IPS-18a (cell line): ENCODE measurements around the gene CDC14A.
"Not testable (repeated sequence)": the region's sequence is repeated elsewhere in the genome, so short reads cannot be mapped to it uniquely, and the experiment has no call there.

Experiments used
- H3K27ac ChIP-seq: one replicate; pipeline ENCODE4 v1.5.1; 2013; ENCODE audit warnings: low read length
- H3K27me3 ChIP-seq: one replicate; pipeline ENCODE4 v1.6.1; 2013; ENCODE audit warnings: mild to moderate bottlenecking, low read length; ENCODE audit not compliant: control insufficient read depth, insufficient read depth
- H3K36me3 ChIP-seq: one replicate; pipeline ENCODE4 v1.6.1; 2013; ENCODE audit warnings: low read depth, low read length; ENCODE audit not compliant: control insufficient read depth
- H3K4me1 ChIP-seq: one replicate; pipeline ENCODE4 v1.6.1; 2013; ENCODE audit warnings: low read depth, low read length; ENCODE audit not compliant: control insufficient read depth
- H3K4me3 ChIP-seq: one replicate; pipeline ENCODE4 v1.5.1; 2013; ENCODE audit warnings: low read length
- H3K9ac ChIP-seq: one replicate; pipeline ENCODE4 v1.6.1; 2013; ENCODE audit warnings: mild to moderate bottlenecking, low read length, moderate library complexity
- H3K9me3 ChIP-seq: one replicate; pipeline ENCODE4 v1.6.1; 2013; ENCODE audit warnings: low read depth, low read length; ENCODE audit not compliant: control insufficient read depth

The CDC14A gene

DNA sequence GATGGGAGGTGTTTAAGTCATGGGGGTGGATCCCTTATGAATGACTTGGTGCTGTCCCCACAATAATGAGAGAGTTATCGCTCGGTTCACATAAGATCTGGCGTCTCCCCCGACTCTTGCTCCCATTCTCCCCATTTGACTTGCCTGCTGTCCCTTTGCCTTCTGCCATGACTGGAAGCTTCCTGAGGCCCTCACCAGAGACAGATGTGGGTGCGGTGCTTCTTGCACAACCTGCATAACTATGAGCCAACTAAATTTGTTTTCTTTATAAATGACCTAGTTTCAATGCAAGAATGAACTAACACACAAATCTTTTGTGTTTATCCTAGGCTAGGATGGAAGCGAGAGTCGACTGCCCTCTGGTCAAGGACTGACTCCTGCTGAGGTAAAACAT lies 31.2 kb upstream of the CDC14A start:
- no peak overlapping the region for H3K27ac ChIP-seq
- H3K4me3 ChIP-seq = no peak overlapping the region
- H3K27me3 ChIP-seq = no peaks in the 10 kb centered on the region
- peaks cover 12% of the 10 kb centered on the region for H3K4me1 ChIP-seq
- H3K36me3 ChIP-seq = no peaks in the 10 kb centered on the region
- peaks cover 5% of the 10 kb centered on the region for H3K9me3 ChIP-seq
- H3K9ac ChIP-seq = no peak overlapping the region

- no peaks in the 10 kb centered on the region for H3K27me3 ChIP-seq
- no peak overlapping the region for H3K9ac ChIP-seq
- H3K4me3 ChIP-seq = no peak overlapping the region
- peaks cover 12% of the 10 kb centered on the region for H3K4me1 ChIP-seq
- no peak overlapping the region for H3K27ac ChIP-seq
- H3K36me3 ChIP-seq = no peaks in the 10 kb centered on the region
- peaks cover 5% of the 10 kb centered on the region for H3K9me3 ChIP-seq
Observed at GRCh38 chr1:100321506-100321905, 30.8 kb upstream of the CDC14A start.

- H3K9ac ChIP-seq = no peak overlapping the region
- H3K4me1 ChIP-seq = peaks cover 12% of the 10 kb centered on the region
- H3K36me3 ChIP-seq = no peaks in the 10 kb centered on the region
- no peak overlapping the region for H3K27ac ChIP-seq
- no peaks in the 10 kb centered on the region for H3K27me3 ChIP-seq
- no peak overlapping the region for H3K4me3 ChIP-seq
- peaks cover 5% of the 10 kb centered on the region for H3K9me3 ChIP-seq
Observed at GRCh38 chr1:100322436-100323211, 29.7 kb upstream of the CDC14A start.

DNA sequence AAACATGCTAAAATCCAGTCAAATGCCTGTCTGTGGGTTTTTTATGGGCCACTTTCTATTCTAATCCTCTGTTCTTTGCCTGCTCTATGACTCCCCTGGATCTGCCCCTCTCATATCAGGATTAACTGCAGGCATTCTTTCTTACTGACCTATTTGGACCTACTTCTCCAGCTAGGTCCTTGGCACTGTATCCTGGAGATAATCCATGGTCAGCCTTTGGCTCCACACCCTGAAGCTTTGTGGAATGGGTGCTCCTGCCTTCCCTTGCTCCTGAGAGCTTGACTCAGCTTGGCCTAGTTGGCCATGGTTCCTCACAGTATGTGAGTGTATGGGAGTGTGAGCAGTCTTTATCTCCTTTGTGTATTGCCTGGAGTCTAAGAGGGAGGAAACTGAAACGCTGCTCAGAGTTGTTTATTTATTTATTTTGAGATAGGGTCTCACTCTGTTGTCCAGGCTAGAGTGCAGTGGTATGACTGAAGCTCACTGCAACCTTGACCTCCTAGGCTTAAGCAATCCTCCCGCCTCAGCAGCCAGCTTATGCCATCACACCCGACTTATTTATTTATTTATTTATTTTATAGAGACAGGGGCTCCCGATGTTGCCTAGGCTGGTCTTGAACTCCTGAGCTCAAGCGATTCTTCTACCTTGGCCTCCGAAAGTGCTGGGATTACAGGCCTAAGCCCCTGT lies 28.7 kb upstream of the CDC14A start:
- Histone ChIP-seq H3K36me3 (no peaks in the 10 kb centered on the region), H3K9me3 (peaks cover 5% of the 10 kb centered on the region), H3K4me1 (peaks cover 12% of the 10 kb centered on the region), H3K9ac (no peak overlapping the region), H3K27ac (no peak overlapping the region), H3K4me3 (no peak overlapping the region), H3K27me3 (no peaks in the 10 kb centered on the region)

DNA sequence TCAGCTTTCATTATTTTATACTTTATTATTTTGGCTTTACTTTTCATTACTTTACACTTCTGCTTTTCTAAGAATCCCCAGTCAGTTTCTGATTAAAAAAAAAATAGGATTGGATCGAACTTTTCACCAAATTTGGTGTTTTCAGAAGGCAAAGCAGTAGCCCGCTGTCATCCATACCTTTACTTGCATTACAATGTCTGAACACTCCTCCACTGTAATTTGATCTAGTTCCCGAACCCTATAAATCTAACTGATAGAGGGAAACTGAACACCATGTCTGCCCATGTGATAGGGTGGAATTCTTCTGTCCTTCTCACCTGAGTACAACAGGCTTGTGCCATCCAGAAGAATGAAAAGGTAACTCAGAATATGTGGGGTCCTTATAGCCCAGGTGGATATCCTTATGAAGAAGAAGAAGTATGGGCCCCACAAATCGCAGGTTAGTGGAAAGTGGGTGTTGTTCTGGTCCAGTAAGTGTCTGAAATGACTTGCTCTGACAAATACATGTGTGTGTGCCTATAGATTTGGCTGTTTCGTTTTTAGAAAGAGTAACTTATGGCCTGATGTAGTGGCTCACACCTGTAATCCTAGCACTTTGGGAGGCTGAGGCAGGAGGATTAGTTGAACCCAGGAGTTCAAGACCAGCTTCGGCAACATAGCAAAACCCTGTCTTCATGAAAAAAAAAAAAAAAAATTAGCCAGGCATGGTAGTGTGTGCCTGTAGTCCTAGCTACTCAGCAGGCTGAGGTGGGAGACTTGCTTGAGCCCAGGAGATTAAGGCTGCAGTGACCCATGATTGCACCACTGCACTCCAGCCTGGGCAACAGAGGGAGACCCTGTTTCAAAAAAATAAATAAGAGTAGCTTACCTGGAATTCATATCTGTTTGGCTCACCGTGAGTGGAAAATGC lies 26.6 kb upstream of the CDC14A start:
- H3K4me1 ChIP-seq = peaks cover 12% of the 10 kb centered on the region
- H3K27me3 ChIP-seq = no peaks in the 10 kb centered on the region
- H3K27ac ChIP-seq = no peak overlapping the region
- no peaks in the 10 kb centered on the region for H3K36me3 ChIP-seq
- no peaks in the 10 kb centered on the region for H3K9me3 ChIP-seq
- no peak overlapping the region for H3K9ac ChIP-seq
- peak overlapping the region; percentile 5 for H3K4me3 ChIP-seq

DNA sequence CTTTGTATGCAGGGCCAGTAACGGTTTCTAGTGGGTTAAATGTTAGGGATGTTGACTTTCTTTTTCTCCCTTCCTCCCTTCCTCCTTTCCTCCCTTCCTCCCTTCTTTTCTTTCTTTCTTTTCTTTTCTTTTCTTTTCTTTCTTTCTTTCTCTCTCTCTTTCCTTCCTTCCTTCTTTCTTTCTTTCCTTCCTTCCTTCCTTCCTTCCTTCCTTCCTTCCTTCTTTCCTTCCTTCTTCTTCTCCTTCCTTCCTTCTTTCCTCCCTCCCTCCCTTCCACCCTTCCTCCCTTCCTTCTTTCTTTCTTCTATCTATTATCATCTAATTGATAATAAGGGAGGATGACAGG lies 26.0 kb upstream of the CDC14A start:
- H3K27ac ChIP-seq, H3K27me3 ChIP-seq, H3K4me3 ChIP-seq, H3K36me3 ChIP-seq, H3K9me3 ChIP-seq, H3K9ac ChIP-seq: not testable (repeated sequence)
- peaks cover 12% of the 10 kb centered on the region for H3K4me1 ChIP-seq

GRCh38 chr1:100328133-100328532 lies 24.2 kb upstream of the CDC14A start:
- Histone ChIP-seq H3K9me3 (no peaks in the 10 kb centered on the region), H3K36me3 (no peaks in the 10 kb centered on the region), H3K4me1 (peaks cover 12% of the 10 kb centered on the region), H3K9ac (no peak overlapping the region), H3K27ac (no peak overlapping the region), H3K4me3 (no peak overlapping the region), H3K27me3 (no peaks in the 10 kb centered on the region)

GRCh38 chr1:100331146-100331545 lies 21.2 kb upstream of the CDC14A start:
- H3K27me3 ChIP-seq, H3K27ac ChIP-seq, H3K4me3 ChIP-seq, H3K9ac ChIP-seq, H3K36me3 ChIP-seq, H3K9me3 ChIP-seq, H3K4me1 ChIP-seq: not testable (repeated sequence)

DNA sequence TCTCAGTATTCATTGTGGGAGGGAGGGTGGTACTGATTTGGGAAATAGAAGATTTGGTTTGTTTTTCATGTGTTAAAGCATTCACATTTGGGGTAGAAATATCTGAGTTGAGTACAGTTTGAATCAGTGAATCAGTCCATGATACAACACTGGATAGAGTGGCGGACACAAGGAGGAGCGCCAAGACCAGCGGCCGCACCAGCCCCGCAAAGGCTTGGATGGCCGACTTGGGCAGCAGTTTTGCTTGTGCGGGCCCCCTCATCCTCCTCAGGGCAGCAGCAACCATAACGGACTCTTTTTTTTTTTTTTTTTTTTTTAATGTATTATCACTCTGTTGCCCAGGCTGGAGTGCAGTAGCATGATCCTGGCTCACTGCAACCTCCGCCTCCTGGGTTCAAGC lies 20.0 kb upstream of the CDC14A start:
- Histone ChIP-seq H3K9ac (no peak overlapping the region), H3K27ac (no peak overlapping the region), H3K4me3 (no peak overlapping the region), H3K4me1 (peaks cover 3% of the 10 kb centered on the region), H3K27me3 (no peaks in the 10 kb centered on the region), H3K9me3 (no peaks in the 10 kb centered on the region), H3K36me3 (no peaks in the 10 kb centered on the region)

DNA sequence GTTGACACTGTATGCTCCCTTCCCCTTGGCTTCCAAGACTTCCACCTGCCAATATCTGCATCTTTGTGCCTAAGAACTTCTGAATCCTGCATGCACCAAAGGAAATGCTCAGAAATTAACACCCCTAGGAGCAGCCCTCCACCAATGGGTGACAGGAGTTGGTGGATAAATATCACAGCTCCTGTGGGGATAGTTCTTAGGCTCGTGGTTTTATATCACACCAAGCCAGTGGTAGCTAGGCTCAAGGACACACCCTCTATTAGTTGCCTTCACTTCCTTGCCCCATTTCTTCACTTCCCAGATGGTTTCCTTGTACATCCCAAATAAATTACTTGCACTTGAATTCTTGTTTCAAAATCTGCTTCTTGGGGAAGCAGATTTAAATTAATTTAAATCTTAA lies 16.9 kb upstream of the CDC14A start:
- Histone ChIP-seq H3K27me3 (no peaks in the 10 kb centered on the region), H3K4me1 (peaks cover 3% of the 10 kb centered on the region), H3K9ac (no peak overlapping the region), H3K9me3 (no peaks in the 10 kb centered on the region), H3K36me3 (no peaks in the 10 kb centered on the region), H3K4me3 (no peak overlapping the region), H3K27ac (no peak overlapping the region)

DNA sequence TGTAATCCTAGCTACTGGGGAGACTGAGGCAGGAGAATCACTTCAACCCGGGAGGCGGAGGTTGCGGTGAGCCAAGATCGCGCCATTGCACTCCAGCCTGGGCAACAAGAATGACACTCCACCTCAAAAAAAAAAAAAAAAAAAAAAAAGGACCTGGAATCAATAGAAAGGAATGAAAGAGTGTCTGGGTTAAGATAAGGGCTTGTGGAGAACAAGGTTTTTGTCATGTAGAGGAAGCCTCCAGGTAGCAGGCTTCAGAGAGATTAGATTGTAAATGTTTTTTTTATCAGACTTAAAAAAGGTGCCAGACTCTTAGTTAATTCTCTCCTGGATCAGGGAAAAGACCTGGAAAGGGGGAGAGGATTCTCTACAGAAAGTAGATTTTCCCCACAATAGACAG lies 14.4 kb upstream of the CDC14A start:
- not testable (repeated sequence) for H3K36me3 ChIP-seq, H3K9me3 ChIP-seq, H3K4me3 ChIP-seq, H3K27me3 ChIP-seq, H3K4me1 ChIP-seq, H3K9ac ChIP-seq, H3K27ac ChIP-seq
